ENCODE measurements around the gene COL5A2.

Gene COL5A2

DNA sequence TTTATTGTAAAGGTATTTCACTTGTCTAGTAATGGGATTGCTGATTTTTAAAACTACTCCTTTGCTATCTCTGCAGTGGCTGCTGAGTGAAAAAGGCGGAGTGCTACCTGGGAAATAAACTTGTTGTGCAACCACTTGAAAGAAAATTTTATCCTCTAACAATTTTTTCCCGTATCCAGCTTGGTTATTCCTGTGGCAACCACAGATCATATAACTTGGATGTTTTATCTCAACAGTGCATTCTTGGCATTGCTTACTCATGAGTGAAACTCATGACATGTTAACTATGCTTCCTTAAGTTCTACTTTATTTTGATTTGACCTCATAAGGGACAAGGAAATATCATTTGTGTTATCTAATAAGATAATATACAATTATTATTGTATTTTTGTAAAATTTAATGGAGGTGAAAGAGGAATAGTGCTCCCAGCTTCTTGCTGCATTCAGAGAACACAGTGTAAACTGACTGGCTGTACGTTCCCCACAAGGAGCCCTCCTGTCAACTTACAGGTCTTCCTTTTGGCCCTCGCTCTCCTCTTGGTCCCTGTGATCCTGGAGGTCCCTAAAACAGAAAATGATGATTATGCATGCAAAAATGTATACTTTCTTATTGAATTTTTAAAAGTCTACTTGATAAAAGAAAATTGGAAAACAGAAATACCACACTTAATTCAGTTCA lies 82.7 kb downstream of the COL5A2 start:
- no peak for DNase-seq

DNA sequence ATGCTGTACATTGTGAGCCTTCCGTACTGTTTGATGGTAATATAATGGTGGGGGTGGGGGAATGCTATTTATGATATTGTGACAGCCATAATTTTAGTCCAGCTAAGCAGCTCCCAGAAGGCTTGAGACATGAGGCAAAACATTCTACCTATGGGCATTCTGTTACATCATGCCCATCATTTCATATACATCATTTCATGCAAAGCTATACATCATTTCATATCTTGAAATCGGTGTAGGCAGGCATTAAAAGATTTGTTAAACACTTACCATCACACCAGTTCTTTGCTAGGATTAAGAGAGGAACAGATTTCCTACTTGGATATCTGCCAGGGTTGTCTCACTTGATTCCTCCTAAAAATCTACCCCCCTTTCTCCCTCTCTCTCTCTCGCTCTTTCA lies 84.5 kb downstream of the COL5A2 start:
- no peak for DNase-seq

DNA sequence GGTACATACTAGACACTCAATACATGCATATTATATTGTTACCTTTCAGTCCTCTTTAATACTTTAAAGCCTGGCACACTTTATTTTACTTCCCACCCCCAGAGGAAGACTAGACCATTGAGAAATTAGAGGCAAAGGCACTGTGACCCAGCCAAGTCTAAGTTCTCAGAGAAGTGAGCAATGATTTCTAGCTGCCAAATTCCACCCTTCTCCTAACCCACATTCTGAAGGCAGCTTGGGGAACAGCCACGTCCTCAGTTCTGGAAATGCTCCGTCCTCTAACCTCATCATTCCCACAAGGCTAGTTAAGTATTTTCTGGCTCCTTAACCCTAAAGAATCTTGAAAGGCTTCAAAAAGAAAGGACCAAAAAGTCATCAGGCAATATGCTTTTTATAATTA lies 86.6 kb downstream of the COL5A2 start:
- no peak for DNase-seq

DNA sequence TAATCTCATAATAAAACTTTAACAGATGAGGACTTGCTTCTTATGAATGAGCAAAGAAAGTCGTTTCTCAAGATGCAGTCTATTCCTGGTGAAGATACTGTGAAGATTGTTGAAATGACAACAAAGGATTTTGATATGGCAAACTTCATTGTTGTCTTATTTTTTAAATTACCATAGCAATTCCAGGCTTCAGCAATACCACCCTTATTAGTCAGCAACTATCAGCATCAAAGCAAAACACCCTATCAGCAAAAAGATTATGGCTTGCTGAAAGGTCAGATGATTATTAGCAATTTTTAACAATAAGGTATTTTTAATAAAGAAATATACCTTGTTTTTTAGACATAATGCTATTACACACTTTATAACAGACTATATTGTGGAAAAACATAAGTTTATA lies 88.3 kb downstream of the COL5A2 start:
- DNase-seq = no peak

GRCh38 chr2:189088591-189089205 lies 90.9 kb downstream of the COL5A2 start:
- no peak for DNase-seq

GRCh38 chr2:189086710-189087109 lies 92.9 kb downstream of the COL5A2 start:
- no peak for DNase-seq

DNA sequence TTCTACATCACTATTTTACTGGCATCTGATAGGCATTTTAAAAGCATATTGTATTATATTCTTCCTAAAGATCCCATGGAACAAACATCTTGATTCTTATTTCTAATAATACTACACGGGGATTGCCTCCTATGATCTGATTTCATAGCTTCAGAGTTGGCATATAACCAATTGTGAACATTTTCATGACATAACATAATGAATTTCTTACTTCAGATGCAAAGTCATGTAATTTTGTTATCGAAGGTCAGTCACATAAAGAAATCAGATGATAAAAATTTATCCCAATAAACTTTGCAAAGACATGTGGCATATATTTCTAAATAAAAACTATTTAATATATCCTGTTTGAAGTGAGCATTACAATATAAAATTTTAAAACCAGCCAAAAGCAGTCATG lies 93.3 kb downstream of the COL5A2 start:
- DNase-seq = no peak

DNA sequence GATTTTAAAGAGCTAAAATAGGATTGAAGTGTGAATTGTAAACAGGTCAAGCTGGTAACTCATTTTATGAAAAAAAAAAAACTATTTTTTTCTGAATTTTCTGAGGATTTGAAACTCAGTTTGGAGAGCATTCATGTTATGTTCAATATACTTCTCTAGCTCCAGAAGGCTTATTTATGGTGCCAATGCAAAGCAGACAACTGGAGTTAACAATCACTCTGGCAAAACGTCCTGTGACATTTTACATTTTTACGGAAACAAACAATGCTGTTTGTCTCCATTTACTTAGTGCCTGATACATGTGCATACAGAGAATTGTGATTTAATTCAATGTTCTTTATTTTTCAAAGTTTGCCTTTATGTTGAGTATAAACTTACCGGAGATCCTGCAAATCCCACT lies 96.0 kb downstream of the COL5A2 start:
- DNase-seq = no peak

- DNase-seq = no peak
Measured at GRCh38 chr2:189083106-189083505, 96.5 kb downstream of the COL5A2 start.

DNA sequence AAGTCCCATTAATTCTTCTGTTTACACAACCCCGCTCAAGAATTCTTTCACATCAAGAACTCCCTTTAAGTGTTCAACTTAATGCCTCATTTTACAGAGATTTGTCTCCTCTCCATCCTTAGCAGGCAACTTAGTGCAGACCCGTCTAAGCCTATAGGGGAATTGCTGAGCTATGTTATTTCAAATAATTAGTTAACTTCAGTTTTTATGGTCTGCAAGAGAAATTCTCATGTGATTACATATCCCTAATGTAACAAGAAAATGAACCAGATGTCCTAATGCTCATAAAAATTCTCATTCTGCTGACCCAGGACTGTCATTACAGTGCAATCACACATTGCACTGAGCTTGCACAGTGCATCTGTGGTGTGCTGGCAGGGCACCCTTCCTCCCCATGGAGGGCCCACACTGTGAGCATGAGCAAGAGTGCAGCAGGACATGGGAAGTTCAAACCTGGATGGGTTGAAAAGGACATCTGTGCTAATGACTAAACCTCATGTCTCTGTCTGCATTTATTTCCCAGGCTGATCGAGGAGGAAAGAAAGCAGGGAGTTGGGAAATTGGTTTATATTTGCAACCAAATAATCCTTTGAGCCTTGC lies 97.1 kb downstream of the COL5A2 start:
- no peak for DNase-seq

GRCh38 chr2:189076572-189076971 lies 103.0 kb downstream of the COL5A2 start:
- no peak for DNase-seq

DNA sequence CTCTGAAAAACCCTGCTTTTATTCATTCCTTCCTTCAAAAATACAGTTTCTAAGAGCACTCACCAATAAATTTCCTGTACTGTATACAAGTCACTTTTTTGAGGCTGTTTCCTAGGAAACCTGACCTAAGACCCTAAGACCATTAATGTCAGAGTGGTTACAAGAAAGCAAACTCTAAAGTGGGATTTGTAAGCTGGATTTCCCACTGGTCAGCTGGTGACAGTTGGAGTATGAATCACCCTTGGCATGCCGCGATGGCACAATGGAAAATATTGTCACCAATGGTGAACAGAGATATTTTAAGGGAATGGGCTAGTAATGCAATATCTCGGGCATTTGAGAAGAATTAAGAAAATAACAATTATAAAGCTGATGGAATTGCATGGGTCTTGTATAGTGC lies 103.4 kb downstream of the COL5A2 start:
- no peak for DNase-seq

DNA sequence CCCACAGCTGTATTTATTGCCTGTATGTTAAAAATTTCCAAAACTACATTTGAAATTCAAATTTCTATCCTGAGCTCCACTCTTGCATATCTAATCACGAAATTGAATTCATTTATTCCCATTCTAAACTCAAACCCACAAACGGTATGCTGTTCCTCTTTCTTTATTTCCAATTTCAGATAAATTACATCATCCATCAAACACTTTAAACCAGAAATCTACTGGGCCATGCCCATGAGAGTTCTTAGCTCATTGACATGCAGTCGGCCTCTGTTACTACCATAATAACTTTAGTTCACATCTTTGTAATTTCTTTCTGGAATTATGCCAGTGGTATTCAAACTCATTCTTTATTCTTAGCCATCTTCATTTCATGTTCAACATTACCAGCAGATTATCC lies 105.1 kb downstream of the COL5A2 start:
- DNase-seq = no peak

DNA sequence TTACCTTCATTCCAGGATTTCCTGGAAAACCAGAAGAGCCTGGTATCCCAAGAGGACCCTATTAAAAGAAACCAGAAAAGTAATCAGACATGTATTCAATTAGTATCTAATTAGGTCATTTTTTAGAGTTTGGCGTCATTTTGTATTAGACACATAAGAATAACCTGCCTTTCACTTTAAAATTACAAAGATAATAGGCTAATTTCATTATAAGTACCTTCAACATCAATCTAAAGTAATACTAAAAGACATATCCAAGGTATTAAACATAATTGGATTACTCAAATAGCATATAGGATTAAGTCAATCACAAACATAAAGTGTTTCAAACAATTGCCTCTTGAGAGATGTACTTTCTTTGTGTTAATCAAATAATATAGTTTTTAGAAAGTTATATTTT lies 107.5 kb downstream of the COL5A2 start:
- DNase-seq = no peak

GRCh38 chr2:189069855-189070619 lies 109.5 kb downstream of the COL5A2 start:
- DNase-seq = no peak

- DNase-seq = no peak
Measured at GRCh38 chr2:189066037-189066436, 113.5 kb downstream of the COL5A2 start.

DNA sequence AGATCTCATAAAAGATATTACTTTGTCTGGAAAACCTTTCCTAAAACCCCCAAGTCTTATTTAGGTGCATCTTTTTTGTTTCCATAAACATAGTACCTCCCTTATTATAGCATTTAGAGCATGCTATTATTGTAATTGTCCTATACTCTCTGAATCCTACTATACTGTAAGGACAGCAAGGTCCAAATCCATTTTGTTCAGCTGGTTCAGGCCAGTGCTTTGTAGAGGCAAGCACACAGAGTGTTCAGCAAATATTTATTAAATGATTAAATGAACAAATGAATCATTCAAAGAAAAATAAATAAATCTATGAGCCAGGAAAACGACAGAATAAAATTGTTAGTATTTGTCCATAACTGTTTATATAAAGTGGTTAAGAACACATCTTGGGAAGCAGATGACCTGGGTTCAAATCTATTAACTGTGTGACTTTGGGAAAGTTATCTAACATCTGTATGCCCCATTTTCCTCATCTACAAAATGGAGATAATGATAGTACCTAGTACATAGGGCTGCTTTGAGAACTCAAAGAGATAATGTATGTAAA lies 119.4 kb downstream of the COL5A2 start:
- DNase-seq = no peak

DNA sequence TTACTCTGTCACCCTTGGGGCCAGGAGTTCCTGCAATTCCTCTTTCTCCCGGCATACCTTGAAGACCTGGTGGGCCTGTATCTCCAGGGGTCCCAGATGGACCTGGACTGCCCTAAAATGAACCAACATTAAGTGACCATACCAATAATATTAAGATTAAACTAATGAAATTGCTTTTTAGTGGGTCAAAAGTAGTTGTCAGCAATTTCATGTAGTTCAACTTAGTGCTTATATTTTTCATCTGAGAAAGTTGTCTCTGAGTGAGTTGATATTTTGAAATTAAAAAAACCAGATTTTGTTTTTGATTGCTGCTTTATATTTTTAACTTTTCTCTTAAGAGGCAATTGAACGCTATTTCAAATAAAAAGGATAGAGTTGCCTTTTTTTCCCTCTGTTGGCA lies 122.2 kb downstream of the COL5A2 start:
- no peak for DNase-seq

DNA sequence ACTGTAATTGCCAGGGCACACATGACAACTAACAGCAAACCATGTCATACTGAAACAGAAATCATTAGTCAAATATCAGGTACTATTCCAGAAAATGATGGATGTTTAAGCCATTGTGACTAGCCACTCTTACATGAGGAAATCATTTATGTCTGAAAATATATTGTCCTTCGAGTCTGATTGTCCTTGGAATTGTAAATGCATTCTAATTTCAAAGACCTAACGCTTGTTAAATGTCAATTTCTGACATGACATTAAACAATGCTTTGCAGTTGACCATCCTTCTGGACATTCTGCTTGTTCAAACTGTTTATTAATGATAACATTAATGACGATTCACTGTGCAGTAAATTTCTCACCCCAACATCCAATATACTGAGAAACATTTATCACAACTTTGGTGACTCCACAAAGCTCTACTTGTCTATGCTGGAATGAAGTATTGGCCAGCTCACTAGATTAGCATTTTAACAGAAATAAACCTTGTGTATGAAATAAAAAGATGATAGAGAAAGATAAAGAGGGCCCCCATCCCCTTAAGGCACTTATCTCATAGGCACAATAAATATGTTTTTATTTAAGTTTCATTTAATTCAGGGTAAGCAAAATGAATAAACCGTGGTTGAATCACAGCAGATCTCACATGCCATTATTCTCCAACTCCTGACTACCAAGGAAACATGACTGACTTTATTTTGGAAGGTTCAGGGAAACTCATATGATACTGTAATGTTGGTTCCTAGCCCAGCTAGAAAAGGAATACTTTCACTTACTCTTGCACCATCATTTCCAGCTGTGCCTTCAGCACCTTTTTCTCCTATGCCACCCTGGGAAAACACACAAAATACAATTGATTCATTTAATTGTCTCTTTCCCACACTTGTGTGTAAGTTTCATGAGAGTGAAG lies 123.1 kb downstream of the COL5A2 start:
- DNase-seq = no peak

- DNase-seq = no peak
Measured at GRCh38 chr2:189050165-189050712, 129.3 kb downstream of the COL5A2 start.

DNA sequence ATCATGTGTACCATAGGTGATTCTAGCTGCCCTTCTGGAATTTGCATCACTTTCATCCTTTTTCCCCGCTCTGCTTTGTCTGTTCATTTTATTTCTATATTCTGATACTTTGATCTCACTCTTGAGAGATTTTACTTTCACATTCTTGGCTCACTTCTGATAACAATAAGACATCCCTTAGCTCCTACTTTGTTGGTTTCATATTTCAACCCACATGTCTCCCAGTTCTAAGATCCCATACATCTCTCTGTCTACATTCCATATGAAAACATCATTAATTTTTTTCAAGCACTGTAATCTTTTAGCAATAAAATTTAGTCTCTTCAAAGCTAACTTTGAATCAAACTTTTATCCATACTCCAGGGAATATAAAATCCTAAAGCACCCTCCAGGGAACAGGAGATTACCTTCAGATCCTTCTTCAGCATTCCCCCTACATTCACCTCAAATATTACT lies 129.8 kb downstream of the COL5A2 start:
- DNase-seq = no peak

GRCh38 chr2:189048189-189048588 lies 131.4 kb downstream of the COL5A2 start:
- no peak for DNase-seq

Data from activated gamma-delta T cell treated with Interleukin-2 at 50 U/mL for 16 hours (primary cell).